RWPE2 (cell line): ENCODE measurements around the gene ZNF12.
A peak's percentile ranks its signal among the peaks of the same experiment; 100 is the strongest.
"Not testable (repeated sequence)": the region's sequence is repeated elsewhere in the genome, so short reads cannot be mapped to it uniquely, and the experiment has no call there.

ENCODE experiments used
- ATAC-seq: fragments of 200-7000 bp; cut with Tn5 transposase; 3 replicates; pipeline ENCODE4 v1.9.1; 2021; ENCODE audit warnings: low read depth
- DNase-seq: peaks from one replicate; pipeline ENCODE4 v3.0.0-alpha.2; 2020; ENCODE audit warnings: low spot score
- H3K27ac ChIP-seq: fragments of 450-650 bp; 2 replicates; pipeline ENCODE4 v1.5.1; 2017; ENCODE audit warnings: mild to moderate bottlenecking; ENCODE audit not compliant: poor library complexity, severe bottlenecking
- H3K27me3 ChIP-seq: fragments of 250-450 bp; sonication (Bioruptor Pico); 2 replicates; pipeline ENCODE4 v1.5.1; 2021; ENCODE audit warnings: mild to moderate bottlenecking, moderate library complexity; ENCODE audit not compliant: insufficient read depth, poor library complexity, severe bottlenecking
- H3K36me3 ChIP-seq: fragments of 250-450 bp; sonication (Bioruptor Pico); 2 replicates; pipeline ENCODE4 v1.5.1; 2020; ENCODE audit warnings: low read depth, mild to moderate bottlenecking, moderate library complexity
- H3K4me1 ChIP-seq: fragments of 250-450 bp; sonication (Bioruptor Pico); 2 replicates; pipeline ENCODE4 v1.5.1; 2021; ENCODE audit warnings: mild to moderate bottlenecking, moderate library complexity; ENCODE audit not compliant: insufficient read depth, poor library complexity, severe bottlenecking
- H3K4me3 ChIP-seq: fragments of 250-450 bp; sonication (Bioruptor Pico); 2 replicates; pipeline ENCODE4 v1.5.1; 2021; ENCODE audit warnings: mild to moderate bottlenecking, moderate library complexity; ENCODE audit not compliant: severe bottlenecking
- H3K9me3 ChIP-seq: fragments of 250-450 bp; sonication (Bioruptor Pico); 2 replicates; pipeline ENCODE4 v1.5.1; 2021; ENCODE audit warnings: mild to moderate bottlenecking, moderate library complexity; ENCODE audit not compliant: severe bottlenecking
- TF ChIP-seq, protein P1 (sequence below): fragments of 450-650 bp; IDR thresholded peaks from one replicate; pipeline ENCODE4 v1.5.1; 2017; ENCODE audit warnings: mild to moderate bottlenecking, moderate library complexity; ENCODE audit not compliant: poor library complexity, severe bottlenecking

Gene ZNF12

DNA sequence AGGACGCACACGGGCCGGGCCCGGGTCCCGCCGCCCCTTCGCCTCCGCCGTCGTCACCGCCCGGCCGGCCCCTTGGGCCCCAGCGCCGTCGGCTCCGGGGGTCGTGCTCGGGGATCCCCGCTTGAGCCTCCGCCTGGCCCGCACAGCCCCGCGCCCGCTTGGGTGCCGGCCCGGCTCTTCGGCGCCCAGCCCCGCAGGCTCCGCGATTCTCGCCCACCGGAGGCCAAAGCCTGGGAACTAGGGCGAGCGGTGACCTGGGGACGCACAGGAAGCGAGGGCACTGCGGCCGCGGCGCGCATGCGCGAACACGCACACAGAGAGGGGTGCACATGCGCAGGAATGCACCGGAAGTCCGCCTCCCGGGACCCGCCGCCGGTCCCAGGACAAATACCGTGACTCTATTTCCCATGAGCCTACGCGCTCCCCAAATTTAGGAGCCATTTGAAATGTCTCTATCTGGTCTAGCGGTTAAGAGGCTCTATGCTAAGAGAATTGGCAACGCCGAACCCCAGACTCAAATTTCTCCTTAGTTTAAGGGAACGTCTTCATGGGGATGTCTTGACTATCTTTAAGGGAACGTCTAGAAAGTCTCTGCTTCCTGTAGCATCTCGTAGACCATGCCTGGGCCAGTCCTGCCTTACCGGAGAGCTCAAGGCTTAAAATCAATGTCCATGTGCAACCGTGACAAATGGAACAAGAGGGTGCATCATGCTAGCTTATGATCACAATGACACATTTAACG, at the start of gene ZNF12:
ZNF12 (minus strand) TSS at position 282 of the 742 bp plus-strand sequence. CDS start 1,774 bp downstream, outside the sequence.
- peaks cover 10% of the 10 kb centered on the region for H3K4me1 ChIP-seq
- H3K36me3 ChIP-seq = peaks cover 27% of the 10 kb centered on the region
- TF ChIP-seq, protein P1, sequence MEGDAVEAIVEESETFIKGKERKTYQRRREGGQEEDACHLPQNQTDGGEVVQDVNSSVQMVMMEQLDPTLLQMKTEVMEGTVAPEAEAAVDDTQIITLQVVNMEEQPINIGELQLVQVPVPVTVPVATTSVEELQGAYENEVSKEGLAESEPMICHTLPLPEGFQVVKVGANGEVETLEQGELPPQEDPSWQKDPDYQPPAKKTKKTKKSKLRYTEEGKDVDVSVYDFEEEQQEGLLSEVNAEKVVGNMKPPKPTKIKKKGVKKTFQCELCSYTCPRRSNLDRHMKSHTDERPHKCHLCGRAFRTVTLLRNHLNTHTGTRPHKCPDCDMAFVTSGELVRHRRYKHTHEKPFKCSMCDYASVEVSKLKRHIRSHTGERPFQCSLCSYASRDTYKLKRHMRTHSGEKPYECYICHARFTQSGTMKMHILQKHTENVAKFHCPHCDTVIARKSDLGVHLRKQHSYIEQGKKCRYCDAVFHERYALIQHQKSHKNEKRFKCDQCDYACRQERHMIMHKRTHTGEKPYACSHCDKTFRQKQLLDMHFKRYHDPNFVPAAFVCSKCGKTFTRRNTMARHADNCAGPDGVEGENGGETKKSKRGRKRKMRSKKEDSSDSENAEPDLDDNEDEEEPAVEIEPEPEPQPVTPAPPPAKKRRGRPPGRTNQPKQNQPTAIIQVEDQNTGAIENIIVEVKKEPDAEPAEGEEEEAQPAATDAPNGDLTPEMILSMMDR = no peak
- no peaks in the 10 kb centered on the region for H3K27me3 ChIP-seq
- peak within 1 kb of the TSS; percentile 59 for H3K27ac ChIP-seq
- ATAC-seq (peak; percentile 88), DNase-seq (peak; percentile 95)
- peak within 1 kb of the TSS; percentile 86 for H3K4me3 ChIP-seq
- H3K9me3 ChIP-seq = peaks cover 2% of the 10 kb centered on the region

DNA sequence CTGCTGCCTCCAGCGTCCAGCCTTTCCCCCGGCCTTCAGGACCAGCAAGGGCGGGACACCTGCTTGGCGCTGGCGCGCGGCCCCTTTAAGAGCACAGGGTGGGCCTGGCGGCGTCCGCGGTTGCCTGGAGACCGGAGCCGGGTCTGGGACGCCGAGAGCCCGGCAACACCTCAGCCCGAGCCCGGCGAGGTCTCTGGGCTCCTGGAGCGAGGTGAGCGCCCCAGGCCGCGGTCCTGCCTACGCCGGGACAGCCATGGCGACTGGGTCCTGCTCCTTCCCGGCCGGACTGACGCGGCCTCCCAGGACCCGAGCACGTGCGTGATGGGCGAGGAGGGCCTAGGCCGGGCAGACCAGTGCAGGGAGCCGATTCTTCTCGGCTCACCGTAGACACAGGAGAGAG, 47.2 kb upstream of the ZNF12 start, which contains the start of gene RSPH10B2:
RSPH10B2 (plus strand) TSS at position 140 of the 400 bp plus-strand sequence. CDS start 3,575 bp downstream, outside the sequence.
- not testable (repeated sequence) for H3K4me3 ChIP-seq, H3K4me1 ChIP-seq
- peak; percentile 35; the same call in 1 of the 3 replicates for ATAC-seq

DNA sequence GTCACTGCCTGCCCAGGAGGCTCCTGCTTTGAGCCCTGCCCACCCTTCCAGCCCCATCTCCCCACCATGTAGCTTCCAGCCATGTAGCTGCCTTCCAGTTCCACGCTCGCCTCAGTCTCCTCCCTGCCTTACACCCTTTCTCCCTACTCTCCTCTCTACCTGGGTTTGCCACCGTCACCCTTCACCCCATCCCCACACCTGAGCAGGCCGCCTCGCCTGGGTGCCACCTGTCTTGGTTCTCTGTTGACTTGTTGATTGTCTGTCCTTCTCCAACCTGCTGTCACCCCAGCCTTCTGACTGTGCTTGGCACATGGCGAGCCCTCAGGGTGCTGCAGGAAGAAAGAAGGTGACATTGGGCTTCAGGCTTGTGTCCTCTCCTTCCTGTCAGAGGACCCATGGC, 43.4 kb upstream of the ZNF12 start:
- H3K4me1 ChIP-seq, H3K27me3 ChIP-seq, H3K4me3 ChIP-seq, ATAC-seq, H3K36me3 ChIP-seq, H3K9me3 ChIP-seq, H3K27ac ChIP-seq, DNase-seq: not testable (repeated sequence)

More for the DNA sequence above, 47.2 kb upstream of the ZNF12 start, which contains the start of gene RSPH10B2:
- H3K27ac ChIP-seq, H3K27me3 ChIP-seq, H3K36me3 ChIP-seq, H3K9me3 ChIP-seq, DNase-seq: not testable (repeated sequence)

DNA sequence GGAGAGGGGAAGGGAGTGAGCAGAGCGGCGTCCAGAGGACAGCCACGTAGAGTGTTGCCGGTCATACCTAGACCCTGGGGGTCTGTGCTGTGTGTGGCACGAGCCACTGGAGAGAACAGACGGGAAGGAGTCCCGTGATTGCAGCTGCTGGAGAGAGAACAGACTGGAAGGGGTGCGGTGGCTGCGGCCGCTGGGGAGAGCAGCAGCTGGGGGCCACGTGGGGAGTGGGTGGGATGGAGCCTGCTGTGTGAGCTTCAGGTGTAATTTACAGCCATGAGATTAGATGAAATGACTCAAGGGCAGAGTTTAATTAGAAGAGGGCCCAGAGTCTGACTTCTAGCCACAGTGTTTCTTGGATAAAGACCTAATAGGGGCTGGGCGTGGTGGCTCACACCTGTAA, 42.6 kb upstream of the ZNF12 start:
- H3K4me1 ChIP-seq, H3K9me3 ChIP-seq, H3K4me3 ChIP-seq, H3K27ac ChIP-seq, DNase-seq, H3K27me3 ChIP-seq, ATAC-seq, H3K36me3 ChIP-seq: not testable (repeated sequence)

DNA sequence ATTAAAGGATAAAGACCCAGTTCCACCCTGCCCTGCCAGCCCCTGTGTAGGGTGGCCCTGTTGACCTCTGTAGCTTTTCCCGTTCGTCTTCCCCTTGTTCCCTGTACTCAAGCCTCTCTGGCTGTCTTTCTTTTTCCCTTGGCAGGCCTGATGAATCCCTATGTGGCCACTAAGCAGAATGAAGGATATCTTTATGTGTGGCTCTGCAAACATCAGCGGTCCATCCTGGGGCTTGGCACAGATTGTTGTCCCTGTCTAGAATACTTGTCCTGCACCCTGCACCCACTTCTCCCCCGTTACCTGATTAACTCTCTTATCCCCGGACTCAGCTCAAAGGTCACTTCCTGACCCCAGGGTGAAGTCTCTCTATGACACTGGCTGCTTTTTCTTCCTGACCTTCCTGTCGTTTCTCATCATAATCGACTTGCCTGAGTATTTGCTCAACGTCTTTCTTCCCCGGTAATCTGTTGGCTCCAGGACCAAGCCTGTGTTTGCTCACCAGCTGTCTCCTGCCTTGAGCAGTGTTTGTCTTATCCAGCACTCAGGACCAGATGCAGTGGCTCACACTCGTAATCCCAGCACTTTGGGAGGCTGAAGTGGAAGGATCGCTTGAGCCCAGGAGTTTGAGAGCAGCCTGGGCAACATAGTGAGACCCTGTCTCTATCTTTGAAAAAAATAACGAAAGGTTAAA, 37.8 kb upstream of the ZNF12 start:
- not testable (repeated sequence) for H3K4me1 ChIP-seq, H3K27ac ChIP-seq, H3K9me3 ChIP-seq, ATAC-seq, H3K4me3 ChIP-seq, H3K27me3 ChIP-seq, DNase-seq, H3K36me3 ChIP-seq

DNA sequence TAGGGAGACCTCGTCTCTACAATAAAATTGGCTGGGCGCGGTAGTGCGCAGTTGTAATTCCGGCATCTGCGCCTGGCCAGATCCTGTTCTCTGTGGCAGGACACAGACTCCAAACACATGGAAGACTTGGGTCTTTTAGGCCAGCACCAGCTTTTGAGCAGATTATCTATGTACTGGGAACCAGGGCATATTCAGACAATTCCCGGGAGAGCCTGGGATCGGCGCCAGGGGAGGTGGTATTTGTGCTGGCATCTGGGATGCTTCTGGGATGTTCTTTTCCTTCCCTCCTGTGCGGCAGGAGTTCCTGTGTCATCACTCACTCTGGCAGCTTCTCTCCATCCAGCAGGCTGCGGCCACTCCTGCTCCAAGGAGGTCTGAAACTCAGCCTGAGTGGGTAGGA, 31.7 kb upstream of the ZNF12 start:
- ATAC-seq, DNase-seq, H3K27me3 ChIP-seq, H3K27ac ChIP-seq, H3K9me3 ChIP-seq, H3K4me3 ChIP-seq, H3K4me1 ChIP-seq: not testable (repeated sequence)
- H3K36me3 ChIP-seq = peaks cover 37% of the 10 kb centered on the region

DNA sequence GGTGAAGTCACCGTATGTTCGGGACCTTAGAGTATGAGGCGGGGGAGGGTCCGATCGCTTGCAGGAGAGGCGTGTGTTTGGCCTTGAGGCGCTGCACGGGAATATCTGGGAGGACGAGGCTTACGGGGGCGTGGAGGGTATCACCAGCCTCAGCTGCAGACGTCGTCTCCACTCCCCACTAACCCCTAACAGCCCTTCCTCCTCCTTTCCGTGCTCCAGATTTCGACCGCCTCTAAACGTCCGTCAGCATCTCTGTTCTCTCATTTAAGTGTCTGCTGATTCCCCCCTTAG, 23.5 kb upstream of the ZNF12 start:
- peak overlapping the region; percentile 57 for H3K27ac ChIP-seq
- TF ChIP-seq, protein P1 = no peak
- H3K36me3 ChIP-seq = peaks cover 28% of the 10 kb centered on the region
- H3K27me3 ChIP-seq = no peaks in the 10 kb centered on the region
- ATAC-seq (peak; percentile 51; the same call in 2 of the 3 replicates), DNase-seq (no peak)
- peak overlapping the region; percentile 55 for H3K4me3 ChIP-seq
- H3K9me3 ChIP-seq = no peaks in the 10 kb centered on the region
- no peaks in the 10 kb centered on the region for H3K4me1 ChIP-seq
